GM12865 (cell line): Measurements from ENCODE around the gene ZNF687.

Experiments
- DNase-seq: peaks from one replicate; pipeline ENCODE4 v3.0.0; 2010; ENCODE audit warnings: low read depth
- H3K4me3 ChIP-seq: 2 replicates; pipeline ENCODE4 v1.5.1; 2011; ENCODE audit warnings: mild to moderate bottlenecking, low read depth, low read length, control low read depth
- CTCF ChIP-seq: IDR thresholded peaks from 2 replicates; pipeline ENCODE4 v1.5.1; 2011; ENCODE audit warnings: low read length, control low read depth, low read depth, inconsistent platforms; ENCODE audit not compliant: insufficient read depth; ENCODE audit errors: missing control alignments

The ZNF687 gene

GRCh38 chr1:151294742-151295462 lies 12.8 kb downstream of the ZNF687 start:
- DNase-seq, result no peak
- H3K4me3 ChIP-seq, result no peak overlapping the region
- TF ChIP-seq CTCF, result no peak

GRCh38 chr1:151309811-151310323 lies 27.8 kb downstream of the ZNF687 start:
- no peak for TF ChIP-seq CTCF
- DNase-seq, result no peak
- no peak overlapping the region for H3K4me3 ChIP-seq

DNA sequence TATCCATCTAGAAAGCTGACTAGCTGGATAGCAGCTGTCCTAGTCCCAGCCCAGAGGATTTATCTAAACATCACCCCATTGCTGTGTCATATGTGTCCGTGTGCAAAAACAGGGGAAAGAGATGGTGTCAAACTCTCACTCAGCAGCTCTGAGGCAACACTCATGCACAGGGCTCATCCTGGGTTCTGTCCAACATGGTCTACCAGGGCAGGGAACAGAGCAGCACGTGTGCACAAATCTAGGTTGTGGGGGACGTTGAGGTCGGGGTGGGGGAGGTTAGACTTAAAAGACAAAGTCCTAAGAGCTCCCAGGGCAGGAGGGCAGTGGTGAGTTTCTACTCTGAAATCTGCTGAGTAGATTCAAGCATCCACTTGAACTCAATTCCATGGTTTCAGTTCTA lies 28.9 kb downstream of the ZNF687 start:
- H3K4me3 ChIP-seq, result no peak overlapping the region
- no peak for TF ChIP-seq CTCF
- no peak for DNase-seq

- H3K4me3 ChIP-seq, result no peak overlapping the region
- peak; percentile 10 for DNase-seq
- TF ChIP-seq CTCF, result no peak
Observed at GRCh38 chr1:151311589-151312331, 29.7 kb downstream of the ZNF687 start.

- TF ChIP-seq CTCF, result no peak
- DNase-seq, result no peak
- no peak overlapping the region for H3K4me3 ChIP-seq
Observed at GRCh38 chr1:151312411-151312810, 30.3 kb downstream of the ZNF687 start.

GRCh38 chr1:151312826-151313225 lies 30.7 kb downstream of the ZNF687 start:
- DNase-seq, result no peak
- no peak overlapping the region for H3K4me3 ChIP-seq
- TF ChIP-seq CTCF, result no peak

DNA sequence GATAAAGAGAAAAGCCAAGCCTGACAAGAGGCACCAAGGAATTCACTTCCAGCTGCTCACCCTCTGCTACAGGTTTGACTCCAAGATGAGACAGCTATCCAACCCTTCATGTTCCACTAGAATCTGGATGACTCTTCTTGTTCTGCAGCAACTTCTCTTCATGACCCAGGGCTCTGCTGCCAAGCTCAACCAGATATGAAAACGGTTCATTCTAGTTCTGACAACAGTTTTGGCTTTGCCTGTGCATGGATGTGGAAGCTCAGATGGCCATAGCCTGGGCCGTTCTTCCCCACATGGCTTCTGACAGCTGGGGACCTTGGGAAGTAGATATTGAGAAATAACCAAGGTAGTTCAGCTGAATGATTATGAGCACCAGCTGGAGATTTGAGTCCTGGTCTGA lies 31.4 kb downstream of the ZNF687 start:
- no peak for TF ChIP-seq CTCF
- no peak for DNase-seq

More for the DNA sequence above, 31.4 kb downstream of the ZNF687 start:
- no peak overlapping the region for H3K4me3 ChIP-seq
